ENCODE measurements around the gene PLEKHG4B.

The PLEKHG4B gene

GRCh38 chr5:77957-78804 lies 13.8 kb upstream of the PLEKHG4B start:
- Histone ChIP-seq H3K36me3 (replicated peaks; ENCODE audit: insufficient read depth, low read length) (no peaks in the 10 kb centered on the region), H3K4me1 (ENCODE audit: low read length) (no peaks in the 10 kb centered on the region), H3K27ac (ENCODE audit: low read length) (no peak overlapping the region), H4K20me1 (ENCODE audit: insufficient read depth, low read length) (no peaks in the 10 kb centered on the region), H2AFZ (ENCODE audit: low read length) (no peak overlapping the region), H3K9me2 (replicated peaks; ENCODE audit: insufficient read depth, low read length) (no peaks in the 10 kb centered on the region), H3F3A (ENCODE audit: insufficient read depth, low read length) (no peaks in the 10 kb centered on the region), H3K9ac (ENCODE audit: low read length) (no peak overlapping the region), H3K27me3 (replicated peaks; ENCODE audit: insufficient read depth, low read length) (peaks cover 48% of the 10 kb centered on the region), H3K4me2 (ENCODE audit: low read depth, low read length) (no peak overlapping the region), H3K9me3 (replicated peaks; ENCODE audit: insufficient read depth, low read length) (no peaks in the 10 kb centered on the region), H3K79me2 (ENCODE audit: low read length) (no peaks in the 10 kb centered on the region), H3K4me3 (ENCODE audit: low read length) (no peak overlapping the region)
- no peak for TF ChIP-seq EZH2 (optimal IDR thresholded peaks at IDR 0.05; ENCODE audit: low read depth, low read length)
- TF ChIP-seq, protein P1, sequence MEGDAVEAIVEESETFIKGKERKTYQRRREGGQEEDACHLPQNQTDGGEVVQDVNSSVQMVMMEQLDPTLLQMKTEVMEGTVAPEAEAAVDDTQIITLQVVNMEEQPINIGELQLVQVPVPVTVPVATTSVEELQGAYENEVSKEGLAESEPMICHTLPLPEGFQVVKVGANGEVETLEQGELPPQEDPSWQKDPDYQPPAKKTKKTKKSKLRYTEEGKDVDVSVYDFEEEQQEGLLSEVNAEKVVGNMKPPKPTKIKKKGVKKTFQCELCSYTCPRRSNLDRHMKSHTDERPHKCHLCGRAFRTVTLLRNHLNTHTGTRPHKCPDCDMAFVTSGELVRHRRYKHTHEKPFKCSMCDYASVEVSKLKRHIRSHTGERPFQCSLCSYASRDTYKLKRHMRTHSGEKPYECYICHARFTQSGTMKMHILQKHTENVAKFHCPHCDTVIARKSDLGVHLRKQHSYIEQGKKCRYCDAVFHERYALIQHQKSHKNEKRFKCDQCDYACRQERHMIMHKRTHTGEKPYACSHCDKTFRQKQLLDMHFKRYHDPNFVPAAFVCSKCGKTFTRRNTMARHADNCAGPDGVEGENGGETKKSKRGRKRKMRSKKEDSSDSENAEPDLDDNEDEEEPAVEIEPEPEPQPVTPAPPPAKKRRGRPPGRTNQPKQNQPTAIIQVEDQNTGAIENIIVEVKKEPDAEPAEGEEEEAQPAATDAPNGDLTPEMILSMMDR (IDR thresholded peaks at IDR 0.05; ENCODE audit: low read length): peak; percentile 72
- peak; percentile 65 for DNase-seq

DNA sequence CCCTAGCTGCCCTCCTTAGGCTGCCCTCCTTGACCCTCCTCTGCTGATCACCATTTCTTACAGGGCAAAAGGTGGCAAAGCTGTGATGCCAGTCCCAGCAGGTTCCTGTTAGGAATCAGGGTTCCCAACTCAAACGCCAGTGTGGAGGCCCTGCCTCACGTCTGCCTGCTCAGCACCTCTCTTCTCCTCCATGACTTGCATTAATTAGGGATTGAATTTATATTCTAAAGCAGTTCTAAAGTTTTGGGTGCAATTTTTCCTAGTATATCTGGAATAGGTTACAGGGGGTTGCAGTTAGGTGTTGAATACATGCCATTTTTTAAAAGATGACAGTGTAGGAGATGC lies 13.2 kb upstream of the PLEKHG4B start:
- Histone ChIP-seq H4K20me1 (ENCODE audit: insufficient read depth, low read length) (no peaks in the 10 kb centered on the region), H3K79me2 (ENCODE audit: low read length) (no peaks in the 10 kb centered on the region), H3K4me2 (ENCODE audit: low read depth, low read length) (no peak overlapping the region), H3K4me3 (ENCODE audit: low read length) (no peak overlapping the region), H3K36me3 (replicated peaks; ENCODE audit: insufficient read depth, low read length) (no peaks in the 10 kb centered on the region), H3K4me1 (ENCODE audit: low read length) (no peaks in the 10 kb centered on the region), H3K27ac (ENCODE audit: low read length) (no peak overlapping the region), H3K27me3 (replicated peaks; ENCODE audit: insufficient read depth, low read length) (peaks cover 47% of the 10 kb centered on the region), H3K9ac (ENCODE audit: low read length) (no peak overlapping the region), H3F3A (ENCODE audit: insufficient read depth, low read length) (no peaks in the 10 kb centered on the region), H2AFZ (ENCODE audit: low read length) (no peak overlapping the region), H3K9me2 (replicated peaks; ENCODE audit: insufficient read depth, low read length) (no peaks in the 10 kb centered on the region), H3K9me3 (replicated peaks; ENCODE audit: insufficient read depth, low read length) (no peaks in the 10 kb centered on the region)
- DNase-seq: no peak
- TF ChIP-seq EZH2phosphoT487 (IDR thresholded peaks at IDR 0.05; ENCODE audit: low read length): no peak
- TF ChIP-seq, protein P1 (IDR thresholded peaks at IDR 0.05; ENCODE audit: low read length): 0 out of 2 replicates have a peak, but pooled peaks have one; percentile 6

GRCh38 chr5:79263-79662 lies 12.7 kb upstream of the PLEKHG4B start:
- Histone ChIP-seq H3K9ac (ENCODE audit: low read length) (no peak overlapping the region), H2AFZ (ENCODE audit: low read length) (no peak overlapping the region), H3K36me3 (replicated peaks; ENCODE audit: insufficient read depth, low read length) (no peaks in the 10 kb centered on the region), H3K4me1 (ENCODE audit: low read length) (no peaks in the 10 kb centered on the region), H3K4me2 (ENCODE audit: low read depth, low read length) (no peak overlapping the region), H3K9me3 (replicated peaks; ENCODE audit: insufficient read depth, low read length) (no peaks in the 10 kb centered on the region), H3F3A (ENCODE audit: insufficient read depth, low read length) (no peaks in the 10 kb centered on the region), H4K20me1 (ENCODE audit: insufficient read depth, low read length) (no peaks in the 10 kb centered on the region), H3K27ac (ENCODE audit: low read length) (no peak overlapping the region), H3K79me2 (ENCODE audit: low read length) (no peaks in the 10 kb centered on the region), H3K4me3 (ENCODE audit: low read length) (no peak overlapping the region), H3K9me2 (replicated peaks; ENCODE audit: insufficient read depth, low read length) (no peaks in the 10 kb centered on the region), H3K27me3 (replicated peaks; ENCODE audit: insufficient read depth, low read length) (peaks cover 42% of the 10 kb centered on the region)
- no peak for DNase-seq
- TF ChIP-seq EZH2 (optimal IDR thresholded peaks at IDR 0.05; ENCODE audit: low read depth, low read length) (no peak), EZH2phosphoT487 (IDR thresholded peaks at IDR 0.05; ENCODE audit: low read length) (no peak)
- TF ChIP-seq, protein P1 (IDR thresholded peaks at IDR 0.05; ENCODE audit: low read length): no peak

Measured in MM.1S (cell line).